Loucy (cell line): ENCODE results near the gene SNRPF.

Source experiments
- H2AFZ ChIP-seq: fragments of 200-600 bp; sonication (generic); 2 replicates; pipeline ENCODE4 v1.6.0; 2016; ENCODE audit warnings: antibody characterized with exemption, mild to moderate bottlenecking, low read length, moderate library complexity
- H3F3A ChIP-seq: fragments of 200-600 bp; 2 replicates; pipeline ENCODE4 v1.6.0; 2016; ENCODE audit warnings: antibody characterized with exemption, low read depth, mild to moderate bottlenecking
- H3K27me3 ChIP-seq: fragments of 200-600 bp; sonication (generic); 2 replicates; pipeline ENCODE4 v1.6.1; 2014; ENCODE audit warnings: low read length, mild to moderate bottlenecking; ENCODE audit not compliant: insufficient read depth, poor library complexity, severe bottlenecking
- H3K36me3 ChIP-seq: fragments of 200-600 bp; sonication (generic); 2 replicates; pipeline ENCODE4 v1.6.1; 2016; ENCODE audit warnings: low read length; ENCODE audit not compliant: insufficient read depth
- H3K4me1 ChIP-seq: fragments of 200-600 bp; sonication (generic); 2 replicates; pipeline ENCODE4 v1.5.1; 2014; ENCODE audit warnings: low read length, mild to moderate bottlenecking; ENCODE audit not compliant: insufficient read depth, poor library complexity, severe bottlenecking
- H3K4me2 ChIP-seq: fragments of 200-600 bp; sonication (generic); 2 replicates; pipeline ENCODE4 v1.6.0; 2014; ENCODE audit warnings: antibody characterized with exemption, low read length, low read depth, mild to moderate bottlenecking; ENCODE audit not compliant: poor library complexity, severe bottlenecking
- H3K4me3 ChIP-seq: fragments of 200-600 bp; sonication (generic); 2 replicates; pipeline ENCODE4 v1.5.1; 2014; ENCODE audit warnings: low read length, mild to moderate bottlenecking, mixed read lengths; ENCODE audit not compliant: poor library complexity, severe bottlenecking
- H3K79me2 ChIP-seq: fragments of 200-600 bp; sonication (generic); 2 replicates; pipeline ENCODE4 v1.6.1; 2014; ENCODE audit warnings: low read length; ENCODE audit not compliant: insufficient read depth
- H3K9ac ChIP-seq: fragments of 200-600 bp; sonication (generic); 2 replicates; pipeline ENCODE4 v1.6.0; 2014; ENCODE audit warnings: mild to moderate bottlenecking, low read depth, low read length, moderate library complexity; ENCODE audit not compliant: poor library complexity, severe bottlenecking
- H3K9me2 ChIP-seq: fragments of 200-600 bp; sonication (generic); replicated peaks from 2 replicates; pipeline ENCODE4 v1.6.1; 2016; ENCODE audit warnings: low read depth, low read length, mixed read lengths
- H3K9me3 ChIP-seq: fragments of 200-600 bp; sonication (generic); 2 replicates; pipeline ENCODE4 v1.6.1; 2014; ENCODE audit warnings: mild to moderate bottlenecking, antibody characterized with exemption, low read length, low read depth; ENCODE audit not compliant: insufficient read depth
- H4K20me1 ChIP-seq: fragments of 200-600 bp; sonication (generic); 2 replicates; pipeline ENCODE4 v1.6.0; 2014; ENCODE audit warnings: antibody characterized with exemption, low read length, mild to moderate bottlenecking; ENCODE audit not compliant: insufficient read depth, poor library complexity, severe bottlenecking
- EZH2phosphoT487 ChIP-seq: fragments of 200-600 bp; IDR thresholded peaks from 2 replicates; pipeline ENCODE4 v1.6.1; 2018; ENCODE audit warnings: antibody characterized with exemption, mild to moderate bottlenecking, moderate library complexity, borderline replicate concordance
- TF ChIP-seq, protein P1 (sequence below): fragments of 200-600 bp; sonication (generic); conservative IDR thresholded peaks from 2 replicates; pipeline ENCODE4 v1.5.1; 2014; ENCODE audit warnings: mild to moderate bottlenecking, antibody characterized with exemption, low read length

SNRPF gene

DNA sequence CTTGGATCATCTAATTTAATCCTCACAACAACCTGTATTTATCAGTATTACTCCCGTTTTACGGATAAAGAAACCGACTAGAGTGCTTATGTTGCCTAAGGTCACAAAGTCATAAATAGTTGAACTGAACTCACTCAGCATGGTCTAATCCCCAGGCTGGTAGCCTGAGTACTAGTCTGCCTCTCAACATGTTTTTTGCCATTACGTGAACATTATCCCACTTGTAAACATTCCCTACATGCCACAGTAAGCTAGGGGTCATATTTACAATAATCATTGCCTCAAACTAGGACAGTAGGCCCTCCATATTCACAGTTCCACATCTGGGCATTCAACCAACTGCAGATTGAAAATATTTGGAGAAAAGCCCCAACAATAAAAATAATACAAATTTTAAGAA is 12.1 kb downstream of the SNRPF start:
- H4K20me1 ChIP-seq = no peaks in the 10 kb centered on the region
- no peak overlapping the region for H3K4me2 ChIP-seq
- H3K9me2 ChIP-seq = no peaks in the 10 kb centered on the region
- H3K9me3 ChIP-seq = no peaks in the 10 kb centered on the region
- H3K4me3 ChIP-seq = no peak overlapping the region
- H3F3A ChIP-seq = no peaks in the 10 kb centered on the region
- H3K36me3 ChIP-seq = peaks cover 24% of the 10 kb centered on the region; the same call in 1 of the 2 replicates
- no peaks in the 10 kb centered on the region for H3K27me3 ChIP-seq
- H3K79me2 ChIP-seq = no peaks in the 10 kb centered on the region
- no peak overlapping the region for H2AFZ ChIP-seq
- TF ChIP-seq, protein P1, sequence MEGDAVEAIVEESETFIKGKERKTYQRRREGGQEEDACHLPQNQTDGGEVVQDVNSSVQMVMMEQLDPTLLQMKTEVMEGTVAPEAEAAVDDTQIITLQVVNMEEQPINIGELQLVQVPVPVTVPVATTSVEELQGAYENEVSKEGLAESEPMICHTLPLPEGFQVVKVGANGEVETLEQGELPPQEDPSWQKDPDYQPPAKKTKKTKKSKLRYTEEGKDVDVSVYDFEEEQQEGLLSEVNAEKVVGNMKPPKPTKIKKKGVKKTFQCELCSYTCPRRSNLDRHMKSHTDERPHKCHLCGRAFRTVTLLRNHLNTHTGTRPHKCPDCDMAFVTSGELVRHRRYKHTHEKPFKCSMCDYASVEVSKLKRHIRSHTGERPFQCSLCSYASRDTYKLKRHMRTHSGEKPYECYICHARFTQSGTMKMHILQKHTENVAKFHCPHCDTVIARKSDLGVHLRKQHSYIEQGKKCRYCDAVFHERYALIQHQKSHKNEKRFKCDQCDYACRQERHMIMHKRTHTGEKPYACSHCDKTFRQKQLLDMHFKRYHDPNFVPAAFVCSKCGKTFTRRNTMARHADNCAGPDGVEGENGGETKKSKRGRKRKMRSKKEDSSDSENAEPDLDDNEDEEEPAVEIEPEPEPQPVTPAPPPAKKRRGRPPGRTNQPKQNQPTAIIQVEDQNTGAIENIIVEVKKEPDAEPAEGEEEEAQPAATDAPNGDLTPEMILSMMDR = no peak
- no peak for TF ChIP-seq EZH2phosphoT487
- no peak overlapping the region for H3K9ac ChIP-seq
- H3K4me1 ChIP-seq = no peaks in the 10 kb centered on the region

DNA sequence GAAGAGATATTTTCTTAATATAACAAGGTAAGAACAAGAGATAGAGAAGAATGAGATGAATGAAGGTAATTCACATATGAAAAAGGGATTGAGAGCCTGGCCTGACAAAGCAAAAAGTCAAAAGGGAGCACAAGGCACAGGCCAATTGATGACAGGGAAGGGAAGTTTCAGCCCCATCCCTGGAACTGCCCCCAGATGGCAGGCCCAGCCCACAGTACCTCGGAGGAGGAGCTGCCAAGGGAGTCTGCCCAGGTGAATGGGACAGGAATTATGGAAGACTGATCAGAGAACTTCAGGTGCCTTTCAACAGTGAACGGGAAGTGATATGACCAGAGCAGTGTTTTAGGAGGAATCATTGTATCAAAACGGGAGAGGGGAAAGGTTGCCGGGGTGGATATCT is 15.7 kb downstream of the SNRPF start:
- Histone ChIP-seq H3K4me2 (no peak overlapping the region), H3K4me3 (no peak overlapping the region), H3K27me3 (no peaks in the 10 kb centered on the region), H3K36me3 (no peaks in the 10 kb centered on the region; the same call in 1 of the 2 replicates), H3K9me3 (no peaks in the 10 kb centered on the region), H2AFZ (no peak overlapping the region), H3K9ac (no peak overlapping the region), H3K79me2 (no peaks in the 10 kb centered on the region), H3F3A (no peaks in the 10 kb centered on the region), H4K20me1 (no peaks in the 10 kb centered on the region), H3K9me2 (no peaks in the 10 kb centered on the region), H3K4me1 (no peaks in the 10 kb centered on the region)
- TF ChIP-seq, protein P1 = no peak
- no peak for TF ChIP-seq EZH2phosphoT487

DNA sequence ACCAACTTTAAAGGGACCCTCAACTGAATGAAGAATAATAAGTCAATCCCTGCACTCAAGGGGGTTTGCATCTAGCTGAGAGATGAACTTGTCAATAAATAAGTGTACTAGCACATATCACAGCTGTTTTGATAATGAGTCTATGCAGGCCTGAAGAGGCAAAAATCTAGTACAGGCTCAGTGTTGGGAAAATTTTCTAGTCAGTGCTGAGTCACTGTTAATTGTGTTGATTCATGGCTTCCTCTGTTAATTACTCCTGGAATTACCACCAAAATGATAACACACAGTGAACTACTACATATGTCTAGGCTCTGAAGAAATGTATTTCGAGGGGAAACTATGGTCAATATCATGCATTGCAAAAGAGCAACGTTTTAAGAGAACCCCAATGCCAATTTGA is 18.9 kb downstream of the SNRPF start:
- Histone ChIP-seq H3K79me2 (no peaks in the 10 kb centered on the region), H3K4me2 (no peak overlapping the region)
- TF ChIP-seq EZH2phosphoT487 = no peak
- TF ChIP-seq, protein P1 = no peak

More for the DNA sequence above, 18.9 kb downstream of the SNRPF start:
- H3K9me2 ChIP-seq = no peaks in the 10 kb centered on the region
- no peaks in the 10 kb centered on the region for H3F3A ChIP-seq
- no peak overlapping the region for H2AFZ ChIP-seq
- no peaks in the 10 kb centered on the region for H4K20me1 ChIP-seq
- no peaks in the 10 kb centered on the region for H3K4me1 ChIP-seq
- H3K36me3 ChIP-seq = no peaks in the 10 kb centered on the region
- H3K27me3 ChIP-seq = no peaks in the 10 kb centered on the region
- no peak overlapping the region for H3K9ac ChIP-seq
- H3K4me3 ChIP-seq = no peak overlapping the region
- H3K9me3 ChIP-seq = no peaks in the 10 kb centered on the region
